CMK (cell line): ENCODE data around the gene B3GNT7.
"Not testable (repeated sequence)": the region's sequence is repeated elsewhere in the genome, so short reads cannot be mapped to it uniquely, and the experiment has no call there.

Experiments used
- DNase-seq: peaks from one replicate; pipeline ENCODE4 v3.0.0-alpha.2; 2010; ENCODE audit warnings: low read depth

B3GNT7 gene

DNA sequence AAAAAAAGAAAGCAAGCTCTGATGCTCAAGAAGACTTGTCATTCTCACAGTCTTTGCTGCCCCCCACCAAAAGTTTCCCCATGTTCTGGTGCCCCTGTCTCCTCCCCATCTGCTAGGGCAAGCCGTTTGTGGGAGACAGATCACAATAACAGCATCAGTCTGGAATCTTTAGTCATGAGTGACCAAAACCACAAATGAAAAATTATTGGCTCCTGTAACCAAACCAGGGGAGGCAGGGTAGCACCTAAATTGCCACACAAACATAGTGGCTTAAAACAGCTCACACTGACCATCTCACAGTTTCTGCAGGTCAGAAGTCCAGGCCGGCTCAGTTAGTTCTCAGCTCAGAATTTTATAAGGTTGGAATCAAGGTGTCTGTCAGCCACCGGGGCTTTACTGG is 9.1 kb upstream of the B3GNT7 start:
- DNase-seq: no peak

DNA sequence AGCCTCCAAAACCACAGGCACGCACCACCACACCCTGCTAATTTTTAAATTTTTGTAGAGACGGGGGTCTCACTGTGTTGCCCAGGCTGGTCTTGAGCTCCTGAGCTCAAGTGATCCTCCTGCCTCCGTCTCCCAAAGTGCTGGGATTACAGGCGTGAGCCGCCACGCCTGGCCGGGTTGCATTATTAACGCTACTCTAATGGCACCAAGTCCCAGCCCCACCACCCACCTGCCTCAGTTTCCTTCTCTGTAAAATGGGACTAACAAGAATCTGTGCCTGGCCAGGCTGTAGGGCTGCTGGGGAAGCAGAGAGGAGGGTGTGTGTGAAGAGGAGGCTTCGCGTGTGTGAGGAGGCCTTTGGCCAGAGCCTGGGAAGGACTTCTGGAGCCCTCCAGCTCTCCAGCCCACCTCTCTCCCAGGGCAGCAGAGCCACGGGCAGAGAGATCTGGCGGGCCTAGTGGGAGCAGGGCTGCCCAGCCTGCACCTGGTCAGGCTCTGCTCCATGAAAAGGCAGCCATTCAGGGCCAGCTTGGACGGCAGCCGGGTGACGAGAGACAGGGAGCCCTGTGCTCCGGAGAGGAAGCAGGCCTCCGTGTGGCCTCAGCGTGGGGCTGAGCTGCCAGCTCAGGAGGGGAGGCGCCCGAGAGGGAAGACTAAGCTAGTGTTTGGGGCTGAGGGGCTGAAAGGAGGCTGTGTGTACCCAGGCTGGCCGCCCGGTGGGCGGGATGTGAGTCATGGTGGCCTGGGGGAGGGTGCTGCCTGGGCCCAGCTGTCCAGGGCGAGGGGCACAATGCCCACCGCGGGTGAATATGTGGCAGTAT is 7.4 kb upstream of the B3GNT7 start:
- no peak for DNase-seq

GRCh38 chr2:231388725-231389346 is 6.7 kb upstream of the B3GNT7 start:
- no peak for DNase-seq

DNA sequence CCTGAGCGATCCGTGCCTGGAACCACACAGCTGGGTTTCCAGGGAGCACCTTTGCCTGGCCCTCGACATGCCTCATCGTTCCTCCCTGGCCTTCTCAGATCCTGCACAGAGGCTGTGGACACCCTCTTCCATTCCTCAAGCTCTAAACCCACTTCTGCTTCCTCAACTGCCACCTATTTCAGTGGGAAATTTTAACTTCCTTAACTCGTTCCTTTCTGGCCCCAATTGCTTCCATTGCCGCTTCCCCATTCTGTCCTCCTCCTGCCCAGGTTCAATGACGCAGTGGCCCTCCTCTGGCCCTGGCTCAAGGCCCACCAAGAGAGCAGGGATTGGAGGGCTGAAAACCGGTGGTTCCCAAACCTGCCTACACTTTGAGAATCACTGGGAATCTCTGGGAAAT is 4.8 kb upstream of the B3GNT7 start:
- no peak for DNase-seq

DNA sequence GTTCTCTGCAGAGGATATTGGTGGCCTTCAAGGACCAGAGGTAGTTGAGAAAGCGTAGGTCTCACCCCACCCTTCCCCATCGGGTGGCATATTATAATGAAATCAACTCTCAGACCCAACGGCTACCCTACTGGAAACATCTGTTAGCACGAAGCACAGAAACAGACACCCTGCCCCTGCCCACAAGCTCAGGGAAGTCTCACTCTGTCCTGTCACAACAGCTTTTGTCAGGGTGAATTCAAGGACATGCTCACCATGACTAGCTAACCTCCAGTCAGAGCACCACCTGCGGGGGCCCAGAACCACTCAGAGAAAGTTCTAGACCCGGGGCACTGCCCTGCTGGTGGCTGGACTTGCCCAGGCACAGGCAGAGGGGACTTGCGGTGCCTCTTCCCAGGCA is 3.5 kb upstream of the B3GNT7 start:
- DNase-seq: no peak

- DNase-seq: no peak
Measured at GRCh38 chr2:231392431-231393148, 2.9 kb upstream of the B3GNT7 start.

- no peak for DNase-seq
Measured at GRCh38 chr2:231393149-231394131, 2.1 kb upstream of the B3GNT7 start.

GRCh38 chr2:231394211-231395141 is 1.0 kb upstream of the B3GNT7 start:
- DNase-seq: no peak

- no peak for DNase-seq
Measured at GRCh38 chr2:231396058-231396821, 730 bp downstream of the B3GNT7 start.

DNA sequence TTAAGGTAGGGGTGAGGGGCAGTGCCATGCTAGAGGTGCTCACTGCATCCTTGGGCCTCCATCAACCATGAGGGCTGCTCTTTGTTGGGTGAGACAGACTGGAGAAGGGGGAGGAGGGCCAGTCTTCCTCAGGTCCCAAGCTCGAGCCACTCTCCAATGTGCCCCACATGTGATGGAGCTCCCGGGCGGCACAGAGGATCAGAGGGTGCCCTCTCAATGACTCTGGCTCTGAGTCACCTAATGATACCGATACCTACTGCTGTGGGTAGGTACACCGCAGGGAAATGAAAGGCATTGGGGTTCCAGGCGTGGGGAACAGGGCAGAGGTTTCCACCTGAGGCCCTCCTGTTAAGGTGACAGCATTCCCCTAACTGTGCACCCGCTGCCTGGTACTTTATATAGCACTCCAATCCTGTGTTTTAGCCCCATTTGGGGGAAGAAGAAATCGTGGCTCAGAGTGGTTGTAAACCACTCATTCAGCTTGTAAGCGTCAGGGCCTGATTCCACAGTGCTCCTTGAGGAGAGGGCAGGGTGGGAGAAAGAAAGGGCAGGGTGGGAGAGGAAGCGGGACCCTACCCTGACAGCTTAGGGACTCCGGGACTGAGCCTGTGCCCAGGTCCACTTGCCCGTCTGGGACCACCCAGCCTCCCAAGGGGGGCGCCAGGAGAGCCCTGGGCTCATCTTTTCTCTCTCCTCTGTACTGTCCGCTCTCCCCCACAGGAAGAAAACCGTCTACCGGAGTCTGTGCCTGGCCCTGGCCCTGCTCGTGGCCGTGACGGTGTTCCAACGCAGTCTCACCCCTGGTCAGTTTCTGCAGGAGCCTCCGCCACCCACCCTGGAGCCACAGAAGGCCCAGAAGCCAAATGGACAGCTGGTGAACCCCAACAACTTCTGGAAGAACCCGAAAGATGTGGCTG is 1.8 kb downstream of the B3GNT7 start:
- no peak for DNase-seq

DNA sequence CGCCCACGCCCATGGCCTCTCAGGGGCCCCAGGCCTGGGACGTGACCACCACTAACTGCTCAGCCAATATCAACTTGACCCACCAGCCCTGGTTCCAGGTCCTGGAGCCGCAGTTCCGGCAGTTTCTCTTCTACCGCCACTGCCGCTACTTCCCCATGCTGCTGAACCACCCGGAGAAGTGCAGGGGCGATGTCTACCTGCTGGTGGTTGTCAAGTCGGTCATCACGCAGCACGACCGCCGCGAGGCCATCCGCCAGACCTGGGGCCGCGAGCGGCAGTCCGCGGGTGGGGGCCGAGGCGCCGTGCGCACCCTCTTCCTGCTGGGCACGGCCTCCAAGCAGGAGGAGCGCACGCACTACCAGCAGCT is 2.4 kb downstream of the B3GNT7 start:
- no peak for DNase-seq

GRCh38 chr2:231398585-231398984 is 3.1 kb downstream of the B3GNT7 start:
- DNase-seq: no peak

DNA sequence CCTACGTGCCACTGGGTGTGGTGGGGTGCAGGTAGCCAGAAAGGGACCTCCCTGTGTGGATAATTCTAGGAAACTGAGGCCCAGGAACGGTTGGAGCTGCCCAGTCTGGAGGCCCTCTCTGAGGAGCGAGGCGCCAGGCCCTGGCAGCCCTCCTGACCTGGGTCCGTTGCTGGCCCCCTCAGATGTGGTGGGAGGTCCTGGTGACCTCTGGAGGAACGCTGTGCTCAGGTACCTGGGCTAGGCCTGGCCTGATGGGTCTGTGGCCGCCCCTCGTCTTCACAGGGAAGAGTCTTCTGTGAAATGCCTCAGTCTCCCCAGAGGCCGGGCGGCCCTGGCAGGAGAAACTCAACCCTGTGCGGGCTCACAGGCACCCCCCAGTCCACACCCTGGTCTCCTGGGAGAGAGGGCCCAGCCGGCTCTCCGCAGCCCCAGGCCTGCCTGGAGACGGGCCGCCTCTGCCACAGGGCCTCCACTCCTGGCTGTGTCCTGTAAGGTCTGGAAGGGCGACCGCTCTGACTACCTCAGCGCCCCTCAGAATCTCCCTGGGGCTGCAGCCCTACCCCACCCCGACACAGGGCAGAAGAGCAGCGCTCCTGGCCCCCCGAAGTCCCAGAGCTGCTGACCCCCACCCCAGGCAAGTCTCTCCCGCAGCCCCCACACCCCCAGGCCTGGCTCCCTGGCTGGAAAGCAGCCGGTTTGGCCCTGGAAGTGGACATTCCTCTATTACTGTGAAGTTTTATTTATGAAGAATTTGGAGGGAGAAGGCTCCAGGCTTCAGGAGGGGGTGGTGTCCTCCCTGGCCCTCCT is 3.7 kb downstream of the B3GNT7 start:
- DNase-seq: no peak

DNA sequence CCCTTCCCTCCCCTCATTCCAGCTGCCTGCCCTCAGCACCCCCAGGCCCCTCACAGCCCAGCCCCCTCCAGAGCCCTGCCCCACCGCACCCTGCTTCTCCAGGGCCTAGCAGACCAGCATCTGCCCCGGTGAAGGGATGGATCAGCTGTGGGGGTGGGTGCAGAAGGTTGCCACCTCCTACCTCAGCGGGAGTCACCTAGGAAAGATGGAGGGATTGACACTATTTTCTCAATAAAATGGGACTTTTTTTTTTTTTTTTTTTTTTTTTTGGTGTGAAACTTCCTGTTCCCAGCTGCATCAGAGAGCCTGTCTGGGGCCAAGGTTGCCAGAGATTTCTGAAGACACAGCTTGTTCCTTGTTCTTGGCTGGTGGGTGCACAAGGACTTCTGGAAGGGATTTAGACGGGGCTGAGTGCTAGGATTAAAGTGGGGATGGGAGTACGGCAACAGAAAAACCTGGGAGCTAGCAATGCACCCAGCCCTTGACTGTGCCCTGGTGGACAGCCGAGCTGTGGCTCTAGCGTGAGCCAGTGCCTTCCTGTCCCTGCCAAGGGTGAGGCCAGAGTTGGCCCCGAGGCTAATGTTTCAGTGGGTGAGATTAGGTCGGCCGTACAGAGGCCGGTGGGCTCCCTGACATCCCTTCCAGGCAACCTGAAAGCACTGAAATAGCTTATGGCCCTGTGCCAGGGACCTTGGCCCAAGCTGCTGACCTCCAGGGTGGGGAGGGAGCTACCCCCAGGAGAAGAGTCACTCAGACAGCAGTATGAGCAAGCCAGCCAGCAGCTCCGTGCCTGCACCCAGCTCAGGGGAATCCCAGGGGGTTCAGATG is 4.6 kb downstream of the B3GNT7 start:
- DNase-seq: no peak

- not testable (repeated sequence) for DNase-seq
Measured at GRCh38 chr2:231400681-231401080, 5.2 kb downstream of the B3GNT7 start.

- DNase-seq: not testable (repeated sequence)
Measured at GRCh38 chr2:231401101-231401500, 5.6 kb downstream of the B3GNT7 start.
